MM.1S (cell line): Measurements from ENCODE around the gene NCAPG.

ENCODE experiments used
- DNase-seq: peaks from one replicate; pipeline ENCODE4 v3.0.0-alpha.2; 2015
- H2AFZ ChIP-seq: fragments of 300-600 bp; sonication (generic); 2 replicates; pipeline ENCODE4 v1.6.0; 2016; ENCODE audit warnings: antibody characterized with exemption, low read length
- H3F3A ChIP-seq: fragments of 300-600 bp; sonication (generic); 2 replicates; pipeline ENCODE4 v1.6.1; 2016; ENCODE audit warnings: mild to moderate bottlenecking, antibody characterized with exemption, low read length, moderate library complexity, mixed read lengths; ENCODE audit not compliant: insufficient read depth
- H3K27ac ChIP-seq: fragments of 300-600 bp; sonication (generic); 2 replicates; pipeline ENCODE4 v1.5.1; 2016; ENCODE audit warnings: mild to moderate bottlenecking, low read length
- H3K27me3 ChIP-seq: fragments of 300-600 bp; sonication (generic); replicated peaks from 2 replicates; pipeline ENCODE4 v1.6.0; 2016; ENCODE audit warnings: low read length; ENCODE audit not compliant: insufficient read depth
- H3K36me3 ChIP-seq: fragments of 300-600 bp; sonication (generic); replicated peaks from 2 replicates; pipeline ENCODE4 v1.6.1; 2016; ENCODE audit warnings: mild to moderate bottlenecking, low read length, mixed read lengths; ENCODE audit not compliant: insufficient read depth
- H3K4me1 ChIP-seq: fragments of 300-600 bp; sonication (generic); 2 replicates; pipeline ENCODE4 v1.6.1; 2016; ENCODE audit warnings: low read length, mixed read lengths
- H3K4me2 ChIP-seq: fragments of 300-600 bp; sonication (generic); 2 replicates; pipeline ENCODE4 v1.6.0; 2016; ENCODE audit warnings: low read depth, low read length
- H3K4me3 ChIP-seq: fragments of 300-600 bp; sonication (generic); 2 replicates; pipeline ENCODE4 v1.5.1; 2016; ENCODE audit warnings: low read length, mixed read lengths
- H3K79me2 ChIP-seq: fragments of 300-600 bp; sonication (generic); 2 replicates; pipeline ENCODE4 v1.6.1; 2016; ENCODE audit warnings: mixed run types, low read length, mixed read lengths
- H3K9ac ChIP-seq: fragments of 300-600 bp; sonication (generic); 2 replicates; pipeline ENCODE4 v1.6.1; 2016; ENCODE audit warnings: low read length, mixed read lengths
- H3K9me2 ChIP-seq: fragments of 300-600 bp; sonication (generic); replicated peaks from 2 replicates; pipeline ENCODE4 v1.6.1; 2016; ENCODE audit warnings: mild to moderate bottlenecking, low read length, mixed read lengths; ENCODE audit not compliant: insufficient read depth
- H3K9me3 ChIP-seq: fragments of 300-600 bp; sonication (generic); replicated peaks from 2 replicates; pipeline ENCODE4 v1.6.1; 2016; ENCODE audit warnings: mild to moderate bottlenecking, low read length, mixed read lengths; ENCODE audit not compliant: insufficient read depth
- H4K20me1 ChIP-seq: fragments of 300-600 bp; sonication (generic); 2 replicates; pipeline ENCODE4 v1.6.1; 2016; ENCODE audit warnings: mild to moderate bottlenecking, low read length, moderate library complexity, mixed read lengths; ENCODE audit not compliant: insufficient read depth
- EZH2 ChIP-seq: fragments of 300-600 bp; sonication (generic); optimal IDR thresholded peaks from 2 replicates; pipeline ENCODE3; 2017; ENCODE audit warnings: low read depth, mild to moderate bottlenecking, antibody characterized with exemption, low read length, mixed read lengths
- EZH2phosphoT487 ChIP-seq: fragments of 300-600 bp; sonication (generic); IDR thresholded peaks from 2 replicates; pipeline ENCODE4 v1.6.1; 2018; ENCODE audit warnings: antibody characterized with exemption, low read length
- TF ChIP-seq, protein P1 (sequence below): fragments of 300-600 bp; sonication (generic); IDR thresholded peaks from 2 replicates; pipeline ENCODE4 v1.5.1; 2016; ENCODE audit warnings: antibody characterized with exemption, low read length, mixed read lengths

Gene NCAPG

DNA sequence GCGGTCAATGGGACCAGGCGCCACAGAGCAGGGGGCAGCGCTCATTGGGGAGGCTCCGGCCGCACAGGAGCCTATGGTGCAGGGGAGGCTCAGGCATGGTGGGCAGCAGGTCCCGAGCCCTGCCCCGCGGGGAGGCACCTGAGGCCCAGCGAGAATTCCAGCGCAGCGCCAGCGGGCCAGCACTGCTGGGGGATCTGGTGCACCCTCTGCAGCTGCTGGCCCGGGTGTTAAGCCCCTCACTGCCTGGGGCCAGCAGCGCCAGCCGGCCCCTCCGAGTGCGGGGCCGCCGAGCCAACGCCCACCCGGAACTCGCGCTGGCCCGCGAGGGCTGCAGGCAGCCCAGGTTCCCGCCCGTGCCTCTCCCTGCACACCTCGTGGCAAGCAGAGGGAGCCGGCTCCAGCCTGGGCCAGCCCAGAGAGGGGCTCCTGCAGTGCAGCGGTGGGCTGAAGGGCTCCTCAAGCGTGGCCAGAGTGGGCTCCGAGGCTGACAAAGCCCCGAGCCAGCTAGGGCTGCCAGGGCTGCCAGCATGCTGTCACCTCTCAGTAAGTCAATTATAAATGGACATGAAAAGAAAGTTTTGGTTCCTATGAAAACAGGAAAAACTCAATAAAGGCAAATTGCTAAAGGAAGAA lies 43.8 kb upstream of the NCAPG start:
- H3K9me3 ChIP-seq, result no peaks in the 10 kb centered on the region
- no peaks in the 10 kb centered on the region for H3K27me3 ChIP-seq
- H3K9me2 ChIP-seq, result no peaks in the 10 kb centered on the region
- H3K4me3 ChIP-seq, result no peak overlapping the region
- no peak overlapping the region for H3K9ac ChIP-seq
- no peaks in the 10 kb centered on the region for H4K20me1 ChIP-seq
- TF ChIP-seq EZH2phosphoT487 (no peak), EZH2 (no peak)
- TF ChIP-seq, protein P1, sequence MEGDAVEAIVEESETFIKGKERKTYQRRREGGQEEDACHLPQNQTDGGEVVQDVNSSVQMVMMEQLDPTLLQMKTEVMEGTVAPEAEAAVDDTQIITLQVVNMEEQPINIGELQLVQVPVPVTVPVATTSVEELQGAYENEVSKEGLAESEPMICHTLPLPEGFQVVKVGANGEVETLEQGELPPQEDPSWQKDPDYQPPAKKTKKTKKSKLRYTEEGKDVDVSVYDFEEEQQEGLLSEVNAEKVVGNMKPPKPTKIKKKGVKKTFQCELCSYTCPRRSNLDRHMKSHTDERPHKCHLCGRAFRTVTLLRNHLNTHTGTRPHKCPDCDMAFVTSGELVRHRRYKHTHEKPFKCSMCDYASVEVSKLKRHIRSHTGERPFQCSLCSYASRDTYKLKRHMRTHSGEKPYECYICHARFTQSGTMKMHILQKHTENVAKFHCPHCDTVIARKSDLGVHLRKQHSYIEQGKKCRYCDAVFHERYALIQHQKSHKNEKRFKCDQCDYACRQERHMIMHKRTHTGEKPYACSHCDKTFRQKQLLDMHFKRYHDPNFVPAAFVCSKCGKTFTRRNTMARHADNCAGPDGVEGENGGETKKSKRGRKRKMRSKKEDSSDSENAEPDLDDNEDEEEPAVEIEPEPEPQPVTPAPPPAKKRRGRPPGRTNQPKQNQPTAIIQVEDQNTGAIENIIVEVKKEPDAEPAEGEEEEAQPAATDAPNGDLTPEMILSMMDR, result no peak
- no peaks in the 10 kb centered on the region for H3F3A ChIP-seq
- H3K79me2 ChIP-seq, result no peaks in the 10 kb centered on the region
- no peak overlapping the region for H3K27ac ChIP-seq
- H3K4me1 ChIP-seq, result no peaks in the 10 kb centered on the region
- H3K36me3 ChIP-seq, result no peaks in the 10 kb centered on the region
- H3K4me2 ChIP-seq, result no peak overlapping the region
- H2AFZ ChIP-seq, result no peak overlapping the region
- no peak for DNase-seq

DNA sequence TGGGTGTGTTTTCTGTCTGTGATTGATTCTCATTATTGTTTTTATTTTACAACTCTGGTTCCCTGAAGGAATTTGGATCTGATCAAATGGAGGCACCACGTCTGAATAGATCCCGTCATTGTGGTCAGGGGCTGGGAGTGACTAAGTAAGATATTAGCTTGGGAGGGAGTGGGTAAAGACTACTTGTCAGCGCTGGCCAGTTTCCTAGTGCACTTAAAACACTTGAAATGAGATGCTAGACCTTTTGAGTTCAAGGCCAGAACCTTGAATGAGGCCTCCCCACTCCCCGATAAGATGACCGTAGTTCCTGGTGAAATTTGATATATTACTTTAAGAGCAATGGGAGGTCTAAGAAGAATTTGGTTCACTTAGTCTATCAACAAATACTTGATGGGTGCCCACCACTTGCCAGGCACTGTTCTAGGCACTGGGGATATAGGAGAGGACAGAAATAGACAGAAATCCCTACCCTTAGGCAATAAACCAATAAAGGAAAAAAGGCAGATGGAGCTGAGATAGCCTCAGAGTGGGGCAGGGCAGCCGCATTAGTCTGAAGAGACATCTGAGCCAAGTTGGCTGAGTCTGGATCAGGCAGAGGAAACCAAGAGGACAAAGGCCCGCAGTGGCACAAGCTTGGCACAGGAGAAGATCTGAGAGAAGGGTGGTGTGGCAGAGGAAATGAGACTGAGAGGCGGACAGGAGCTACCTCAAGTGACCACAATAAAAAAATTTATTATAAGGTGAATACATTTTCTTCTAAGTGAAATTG lies 41.2 kb upstream of the NCAPG start:
- H3K9me2 ChIP-seq, result no peaks in the 10 kb centered on the region
- H3K79me2 ChIP-seq, result no peaks in the 10 kb centered on the region
- TF ChIP-seq EZH2 (no peak), EZH2phosphoT487 (no peak)
- TF ChIP-seq, protein P1, result no peak
- no peaks in the 10 kb centered on the region for H3K9me3 ChIP-seq
- DNase-seq, result no peak
- no peak overlapping the region for H2AFZ ChIP-seq
- H3F3A ChIP-seq, result peaks cover 7% of the 10 kb centered on the region; the same call in 1 of the 2 replicates
- H4K20me1 ChIP-seq, result no peaks in the 10 kb centered on the region
- no peak overlapping the region for H3K27ac ChIP-seq
- peaks cover 10% of the 10 kb centered on the region; the same call in 1 of the 2 replicates for H3K4me1 ChIP-seq
- H3K4me2 ChIP-seq, result no peak overlapping the region
- H3K9ac ChIP-seq, result no peak overlapping the region
- H3K36me3 ChIP-seq, result no peaks in the 10 kb centered on the region
- no peak overlapping the region for H3K4me3 ChIP-seq
- H3K27me3 ChIP-seq, result no peaks in the 10 kb centered on the region

DNA sequence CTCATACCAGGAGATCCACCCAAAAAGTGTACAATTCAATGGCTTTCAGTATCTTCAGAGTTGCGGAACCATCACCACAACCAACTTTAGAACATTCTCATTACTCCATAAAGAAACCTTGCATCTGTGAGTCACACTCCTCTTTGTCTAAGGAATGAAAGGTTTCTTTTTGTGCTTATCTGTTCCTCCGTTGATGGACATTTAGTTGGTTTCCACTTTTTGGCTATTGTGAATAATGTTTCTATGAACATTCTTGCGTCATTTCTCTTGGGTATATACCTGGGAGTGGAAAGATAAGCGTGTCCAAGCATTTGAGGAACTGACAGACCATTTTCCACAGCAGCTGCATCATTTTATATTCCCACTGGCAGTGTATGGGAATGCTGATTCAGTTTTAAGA lies 39.9 kb upstream of the NCAPG start:
- no peaks in the 10 kb centered on the region for H3K79me2 ChIP-seq
- TF ChIP-seq EZH2, result no peak
- H3K9ac ChIP-seq, result no peak overlapping the region
- no peak overlapping the region for H3K4me3 ChIP-seq
- no peaks in the 10 kb centered on the region for H4K20me1 ChIP-seq
- H2AFZ ChIP-seq, result no peak overlapping the region
- H3K27me3 ChIP-seq, result no peaks in the 10 kb centered on the region
- no peaks in the 10 kb centered on the region for H3K9me2 ChIP-seq
- no peak overlapping the region for H3K4me2 ChIP-seq
- H3K9me3 ChIP-seq, result no peaks in the 10 kb centered on the region
- H3F3A ChIP-seq, result peaks cover 7% of the 10 kb centered on the region; the same call in 1 of the 2 replicates
- peaks cover 10% of the 10 kb centered on the region; the same call in 1 of the 2 replicates for H3K4me1 ChIP-seq
- H3K36me3 ChIP-seq, result no peaks in the 10 kb centered on the region
- H3K27ac ChIP-seq, result no peak overlapping the region
- no peak for DNase-seq
